Measurements from ENCODE around the gene CCL25.

GRCh38 chr19:8111376-8111775, 58.8 kb downstream of the CCL25 start:
- TF ChIP-seq, protein P1, sequence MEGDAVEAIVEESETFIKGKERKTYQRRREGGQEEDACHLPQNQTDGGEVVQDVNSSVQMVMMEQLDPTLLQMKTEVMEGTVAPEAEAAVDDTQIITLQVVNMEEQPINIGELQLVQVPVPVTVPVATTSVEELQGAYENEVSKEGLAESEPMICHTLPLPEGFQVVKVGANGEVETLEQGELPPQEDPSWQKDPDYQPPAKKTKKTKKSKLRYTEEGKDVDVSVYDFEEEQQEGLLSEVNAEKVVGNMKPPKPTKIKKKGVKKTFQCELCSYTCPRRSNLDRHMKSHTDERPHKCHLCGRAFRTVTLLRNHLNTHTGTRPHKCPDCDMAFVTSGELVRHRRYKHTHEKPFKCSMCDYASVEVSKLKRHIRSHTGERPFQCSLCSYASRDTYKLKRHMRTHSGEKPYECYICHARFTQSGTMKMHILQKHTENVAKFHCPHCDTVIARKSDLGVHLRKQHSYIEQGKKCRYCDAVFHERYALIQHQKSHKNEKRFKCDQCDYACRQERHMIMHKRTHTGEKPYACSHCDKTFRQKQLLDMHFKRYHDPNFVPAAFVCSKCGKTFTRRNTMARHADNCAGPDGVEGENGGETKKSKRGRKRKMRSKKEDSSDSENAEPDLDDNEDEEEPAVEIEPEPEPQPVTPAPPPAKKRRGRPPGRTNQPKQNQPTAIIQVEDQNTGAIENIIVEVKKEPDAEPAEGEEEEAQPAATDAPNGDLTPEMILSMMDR (IDR thresholded peaks at IDR 0.05) = no peak
- TF ChIP-seq POLR2A (IDR thresholded peaks at IDR 0.05) (no peak), EP300 (IDR thresholded peaks at IDR 0.05) (no peak), POLR2AphosphoS5 (IDR thresholded peaks at IDR 0.05) (no peak)

Measured in upper lobe of left lung (tissue), 4 donors.